RWPE2 (cell line): ENCODE measurements around the gene ZNF430.

Experiments used
- ATAC-seq: fragments of 200-7000 bp; cut with Tn5 transposase; 3 replicates; pipeline ENCODE4 v1.9.1; 2021; ENCODE audit warnings: low read depth
- DNase-seq: peaks from one replicate; pipeline ENCODE4 v3.0.0-alpha.2; 2020; ENCODE audit warnings: low spot score
- H3K27ac ChIP-seq: fragments of 450-650 bp; 2 replicates; pipeline ENCODE4 v1.5.1; 2017; ENCODE audit warnings: mild to moderate bottlenecking; ENCODE audit not compliant: poor library complexity, severe bottlenecking
- H3K27me3 ChIP-seq: fragments of 250-450 bp; sonication (Bioruptor Pico); 2 replicates; pipeline ENCODE4 v1.5.1; 2021; ENCODE audit warnings: mild to moderate bottlenecking, moderate library complexity; ENCODE audit not compliant: insufficient read depth, poor library complexity, severe bottlenecking
- H3K36me3 ChIP-seq: fragments of 250-450 bp; sonication (Bioruptor Pico); 2 replicates; pipeline ENCODE4 v1.5.1; 2020; ENCODE audit warnings: low read depth, mild to moderate bottlenecking, moderate library complexity
- H3K4me1 ChIP-seq: fragments of 250-450 bp; sonication (Bioruptor Pico); 2 replicates; pipeline ENCODE4 v1.5.1; 2021; ENCODE audit warnings: mild to moderate bottlenecking, moderate library complexity; ENCODE audit not compliant: insufficient read depth, poor library complexity, severe bottlenecking
- H3K4me3 ChIP-seq: fragments of 250-450 bp; sonication (Bioruptor Pico); 2 replicates; pipeline ENCODE4 v1.5.1; 2021; ENCODE audit warnings: mild to moderate bottlenecking, moderate library complexity; ENCODE audit not compliant: severe bottlenecking
- H3K9me3 ChIP-seq: fragments of 250-450 bp; sonication (Bioruptor Pico); 2 replicates; pipeline ENCODE4 v1.5.1; 2021; ENCODE audit warnings: mild to moderate bottlenecking, moderate library complexity; ENCODE audit not compliant: severe bottlenecking
- CTCF ChIP-seq: fragments of 450-650 bp; IDR thresholded peaks from one replicate; pipeline ENCODE4 v1.5.1; 2017; ENCODE audit warnings: mild to moderate bottlenecking, moderate library complexity; ENCODE audit not compliant: poor library complexity, severe bottlenecking

ZNF430 gene

GRCh38 chr19:21052902-21053301 lies 32.4 kb downstream of the ZNF430 start:
- DNase-seq (no peak), ATAC-seq (no peak)
- H3K27me3 ChIP-seq, result no peaks in the 10 kb centered on the region
- peaks cover 76% of the 10 kb centered on the region for H3K36me3 ChIP-seq
- no peak overlapping the region for H3K4me3 ChIP-seq
- H3K9me3 ChIP-seq, result no peaks in the 10 kb centered on the region
- TF ChIP-seq CTCF, result no peak
- H3K4me1 ChIP-seq, result no peaks in the 10 kb centered on the region
- no peak overlapping the region for H3K27ac ChIP-seq

GRCh38 chr19:21065336-21065735 lies 44.9 kb downstream of the ZNF430 start:
- ATAC-seq (no peak), DNase-seq (no peak)
- Histone ChIP-seq H3K27me3 (no peaks in the 10 kb centered on the region), H3K9me3 (no peaks in the 10 kb centered on the region), H3K4me3 (no peak overlapping the region), H3K36me3 (peaks cover 53% of the 10 kb centered on the region), H3K4me1 (no peaks in the 10 kb centered on the region), H3K27ac (no peak overlapping the region)
- TF ChIP-seq CTCF, result no peak

GRCh38 chr19:21082011-21082975 lies 61.8 kb downstream of the ZNF430 start, which contains the start of gene ZNF714:
TSS of gene ZNF714 (plus strand) at chr19:21082203. CDS start at chr19:21098269, 16,066 bp downstream.
- Histone ChIP-seq H3K27me3 (no peaks in the 10 kb centered on the region), H3K36me3 (peaks cover 36% of the 10 kb centered on the region), H3K27ac (peak within 1 kb of the TSS; percentile 61), H3K9me3 (no peaks in the 10 kb centered on the region), H3K4me3 (peak within 1 kb of the TSS; percentile 73), H3K4me1 (peaks cover 8% of the 10 kb centered on the region)
- DNase-seq, result peak; percentile 91
- ATAC-seq, result peak; percentile 99
- no peak for TF ChIP-seq CTCF

GRCh38 chr19:21084343-21084742 lies 63.9 kb downstream of the ZNF430 start:
- Histone ChIP-seq H3K27ac (no peak overlapping the region), H3K9me3 (no peaks in the 10 kb centered on the region), H3K27me3 (no peaks in the 10 kb centered on the region), H3K36me3 (peaks cover 47% of the 10 kb centered on the region), H3K4me3 (no peak overlapping the region), H3K4me1 (peaks cover 8% of the 10 kb centered on the region)
- DNase-seq (no peak), ATAC-seq (no peak)
- TF ChIP-seq CTCF, result no peak

- H3K36me3 ChIP-seq, result peaks cover 47% of the 10 kb centered on the region
- no peak for DNase-seq
- no peaks in the 10 kb centered on the region for H3K27me3 ChIP-seq
- peaks cover 4% of the 10 kb centered on the region for H3K4me1 ChIP-seq
- ATAC-seq, result no peak
- H3K4me3 ChIP-seq, result no peak overlapping the region
- no peak overlapping the region for H3K27ac ChIP-seq
- TF ChIP-seq CTCF, result no peak
- H3K9me3 ChIP-seq, result no peaks in the 10 kb centered on the region
Measured at GRCh38 chr19:21087871-21088270, 67.4 kb downstream of the ZNF430 start.
